Astrocyte (in vitro differentiated cells and primary cell): ENCODE measurements around the gene TSEN54. TPM values are rescaled to one million over a fixed set of nuclear protein-coding genes. Genes with fewer than 3 reads are reported as not detected.
A peak's percentile ranks its signal among the peaks of the same experiment; 100 is the strongest.

Source experiments
- DNase-seq: peaks from one replicate; pipeline ENCODE4 v3.0.0-alpha.2; 2010; ENCODE audit warnings: low read depth
- FAIRE-seq: peaks from 2 replicates; lab custom pipeline; 2011; peaks lifted over from hg19 to GRCh38; lab: Jason Lieb, UNC
- H2AFZ ChIP-seq: 2 replicates; pipeline ENCODE4 v1.6.0; 2012; ENCODE audit warnings: low read depth, low read length, inconsistent platforms
- H3K27ac ChIP-seq: 2 replicates; pipeline ENCODE4 v1.5.1; 2011; ENCODE audit warnings: low read depth, low read length, inconsistent platforms
- H3K27me3 ChIP-seq: 2 replicates; pipeline ENCODE4 v1.6.0; 2011; ENCODE audit warnings: low read length, inconsistent platforms; ENCODE audit not compliant: insufficient read depth
- H3K36me3 ChIP-seq: 2 replicates; pipeline ENCODE4 v1.5.1; 2011; ENCODE audit warnings: low read length, inconsistent platforms; ENCODE audit not compliant: insufficient read depth
- H3K4me1 ChIP-seq: 2 replicates; pipeline ENCODE4 v1.5.1; 2011; ENCODE audit warnings: low read length, inconsistent platforms; ENCODE audit not compliant: insufficient read depth
- H3K4me2 ChIP-seq: 2 replicates; pipeline ENCODE4 v1.6.0; 2012; ENCODE audit warnings: low read length, inconsistent platforms
- H3K4me3 ChIP-seq: 2 replicates; pipeline ENCODE4 v1.5.1; 2011; ENCODE audit warnings: low read depth, mild to moderate bottlenecking, low read length, inconsistent platforms; ENCODE audit not compliant: insufficient read depth
- H3K79me2 ChIP-seq: 2 replicates; pipeline ENCODE4 v1.6.0; 2012; ENCODE audit warnings: mild to moderate bottlenecking, low read length, inconsistent platforms; ENCODE audit not compliant: insufficient read depth
- H3K9ac ChIP-seq: 2 replicates; pipeline ENCODE4 v1.6.0; 2012; ENCODE audit warnings: mild to moderate bottlenecking, low read length, inconsistent platforms
- H3K9me3 ChIP-seq: 2 replicates; pipeline ENCODE4 v1.5.1; 2012; ENCODE audit warnings: low read depth, mild to moderate bottlenecking, low read length, inconsistent platforms; ENCODE audit not compliant: insufficient read depth
- H4K20me1 ChIP-seq: 2 replicates; pipeline ENCODE4 v1.6.0; 2012; ENCODE audit warnings: low read length, inconsistent platforms; ENCODE audit not compliant: insufficient read depth
- H3K27ac Mint-ChIP-seq: one replicate; pipeline ENCODE4 v1.8.0; 2021; ENCODE audit warnings: mild to moderate bottlenecking, mixed read lengths; ENCODE audit not compliant: unreplicated experiment
- H3K27me3 Mint-ChIP-seq: one replicate; pipeline ENCODE4 v1.8.0; 2021; ENCODE audit warnings: low read depth, mixed read lengths; ENCODE audit not compliant: unreplicated experiment
- H3K36me3 Mint-ChIP-seq: one replicate; pipeline ENCODE4 v1.8.0; 2021; ENCODE audit warnings: low read depth, mixed read lengths; ENCODE audit not compliant: unreplicated experiment
- H3K4me1 Mint-ChIP-seq: one replicate; pipeline ENCODE4 v1.8.0; 2021; ENCODE audit warnings: low read depth, mixed read lengths; ENCODE audit not compliant: unreplicated experiment
- H3K4me3 Mint-ChIP-seq: one replicate; pipeline ENCODE4 v1.8.0; 2021; ENCODE audit warnings: mild to moderate bottlenecking, moderate library complexity, mixed read lengths; ENCODE audit not compliant: unreplicated experiment
- H3K9me3 Mint-ChIP-seq: one replicate; pipeline ENCODE4 v1.8.0; 2021; ENCODE audit warnings: mild to moderate bottlenecking, mixed read lengths; ENCODE audit not compliant: unreplicated experiment
- CTCF ChIP-seq: IDR thresholded peaks from 2 replicates; pipeline ENCODE4 v1.5.1; 2011; ENCODE audit warnings: low read depth, mild to moderate bottlenecking, inconsistent platforms, low read length, moderate library complexity; ENCODE audit not compliant: insufficient read depth
- EZH2 ChIP-seq: IDR thresholded peaks from 2 replicates; pipeline ENCODE4 v1.6.1; 2012; ENCODE audit warnings: mild to moderate bottlenecking, low read length, inconsistent platforms; ENCODE audit not compliant: insufficient read depth
- total RNA-seq: library from RNA; stranded (reverse); gene quantifications from 2 replicates; pipeline ENCODE4 v1.2.1, GENCODE V29; 2021

Gene TSEN54
- total RNA-seq, 1 donor from 2014 or later = 16.5 TPM

- no peaks in the 10 kb centered on the region for H3K27me3 Mint-ChIP-seq
- peak overlapping the region; percentile 100 for H3K4me2 ChIP-seq
- peaks cover 67% of the 10 kb centered on the region for H4K20me1 ChIP-seq
- H3K4me3 Mint-ChIP-seq = peak overlapping the region; percentile 80
- H3K27ac ChIP-seq = peak overlapping the region; percentile 56
- H3K9me3 Mint-ChIP-seq = peaks cover 4% of the 10 kb centered on the region
- H2AFZ ChIP-seq = peak overlapping the region; percentile 76
- H3K27ac Mint-ChIP-seq = no peak overlapping the region
- peak overlapping the region; percentile 70 for H3K4me3 ChIP-seq
- no peaks in the 10 kb centered on the region for H3K27me3 ChIP-seq
- no peaks in the 10 kb centered on the region for H3K9me3 ChIP-seq
- no peak for FAIRE-seq
- H3K36me3 ChIP-seq = no peaks in the 10 kb centered on the region
- DNase-seq = no peak
- H3K4me1 ChIP-seq = peaks cover 24% of the 10 kb centered on the region
- TF ChIP-seq EZH2 (no peak), CTCF (no peak)
- peak overlapping the region; percentile 84 for H3K9ac ChIP-seq
- peaks cover 6% of the 10 kb centered on the region for H3K4me1 Mint-ChIP-seq
- peaks cover 11% of the 10 kb centered on the region for H3K36me3 Mint-ChIP-seq
- peaks cover 50% of the 10 kb centered on the region for H3K79me2 ChIP-seq
These were observed 1.9 kb upstream of the TSEN54 start for GRCh38 chr17:75514299-75514918.

GRCh38 chr17:75514919-75515495 is 1.3 kb upstream of the TSEN54 start:
- DNase-seq = no peak
- no peaks in the 10 kb centered on the region for H3K27me3 ChIP-seq
- TF ChIP-seq EZH2 = no peak
- TF ChIP-seq CTCF = no peak
- no peaks in the 10 kb centered on the region for H3K36me3 ChIP-seq
- H3K27me3 Mint-ChIP-seq = no peaks in the 10 kb centered on the region
- peaks cover 46% of the 10 kb centered on the region for H3K79me2 ChIP-seq
- peak overlapping the region; percentile 76 for H2AFZ ChIP-seq
- peaks cover 24% of the 10 kb centered on the region for H3K4me1 ChIP-seq
- H3K27ac ChIP-seq = peak overlapping the region; percentile 56
- peaks cover 10% of the 10 kb centered on the region for H3K36me3 Mint-ChIP-seq
- no peaks in the 10 kb centered on the region for H3K9me3 ChIP-seq
- H3K4me1 Mint-ChIP-seq = peaks cover 6% of the 10 kb centered on the region
- H4K20me1 ChIP-seq = peaks cover 61% of the 10 kb centered on the region
- FAIRE-seq = no peak
- no peak overlapping the region for H3K27ac Mint-ChIP-seq
- peak overlapping the region; percentile 84 for H3K9ac ChIP-seq
- H3K4me2 ChIP-seq = peak overlapping the region; percentile 100
- H3K4me3 ChIP-seq = peak overlapping the region; percentile 70
- H3K9me3 Mint-ChIP-seq = peaks cover 4% of the 10 kb centered on the region
- H3K4me3 Mint-ChIP-seq = peak overlapping the region; percentile 80
